ENCODE results near the gene TDRD5.

TDRD5 gene

DNA sequence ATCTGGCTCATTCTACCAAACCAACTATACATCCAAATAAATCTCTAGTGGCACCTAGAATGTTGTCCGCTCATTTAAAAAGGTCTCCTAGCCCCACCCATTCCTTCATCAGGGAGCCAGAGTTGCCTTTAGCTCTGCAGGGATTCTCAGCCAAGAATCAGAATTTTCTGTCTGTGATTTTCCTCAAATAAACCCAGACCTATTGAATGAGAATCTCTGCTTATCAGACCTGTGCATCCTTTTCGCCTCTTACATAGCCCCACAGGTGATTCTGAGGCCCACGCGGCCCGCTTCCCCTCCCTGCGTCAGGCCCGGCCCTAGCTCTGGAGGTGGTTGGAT lies 410 bp upstream of the TDRD5 start:
- Histone ChIP-seq H4K20me1 (ENCODE audit: insufficient read depth, low read length) (no peaks in the 10 kb centered on the region), H3K9me3 (ENCODE audit: insufficient read depth, low read length) (no peaks in the 10 kb centered on the region), H3K36me3 (replicated peaks; ENCODE audit: low read depth, low read length) (no peaks in the 10 kb centered on the region), H2AFZ (ENCODE audit: low read depth, low read length) (no peak overlapping the region), H3K4me2 (ENCODE audit: low read length) (no peak overlapping the region), H3K79me2 (ENCODE audit: low read length) (no peaks in the 10 kb centered on the region), H3K27ac (ENCODE audit: low read length) (no peak overlapping the region), H3K27me3 (ENCODE audit: low read depth, low read length) (peaks cover 15% of the 10 kb centered on the region), H3K9ac (ENCODE audit: low read length) (no peak overlapping the region), H3K4me1 (ENCODE audit: low read length) (peaks cover 8% of the 10 kb centered on the region), H3K4me3 (ENCODE audit: low read length) (no peak overlapping the region)
- TF ChIP-seq, protein P1, sequence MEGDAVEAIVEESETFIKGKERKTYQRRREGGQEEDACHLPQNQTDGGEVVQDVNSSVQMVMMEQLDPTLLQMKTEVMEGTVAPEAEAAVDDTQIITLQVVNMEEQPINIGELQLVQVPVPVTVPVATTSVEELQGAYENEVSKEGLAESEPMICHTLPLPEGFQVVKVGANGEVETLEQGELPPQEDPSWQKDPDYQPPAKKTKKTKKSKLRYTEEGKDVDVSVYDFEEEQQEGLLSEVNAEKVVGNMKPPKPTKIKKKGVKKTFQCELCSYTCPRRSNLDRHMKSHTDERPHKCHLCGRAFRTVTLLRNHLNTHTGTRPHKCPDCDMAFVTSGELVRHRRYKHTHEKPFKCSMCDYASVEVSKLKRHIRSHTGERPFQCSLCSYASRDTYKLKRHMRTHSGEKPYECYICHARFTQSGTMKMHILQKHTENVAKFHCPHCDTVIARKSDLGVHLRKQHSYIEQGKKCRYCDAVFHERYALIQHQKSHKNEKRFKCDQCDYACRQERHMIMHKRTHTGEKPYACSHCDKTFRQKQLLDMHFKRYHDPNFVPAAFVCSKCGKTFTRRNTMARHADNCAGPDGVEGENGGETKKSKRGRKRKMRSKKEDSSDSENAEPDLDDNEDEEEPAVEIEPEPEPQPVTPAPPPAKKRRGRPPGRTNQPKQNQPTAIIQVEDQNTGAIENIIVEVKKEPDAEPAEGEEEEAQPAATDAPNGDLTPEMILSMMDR (IDR thresholded peaks at IDR 0.05; ENCODE audit: low read depth, low read length): no peak
- TF ChIP-seq EZH2phosphoT487 (IDR thresholded peaks at IDR 0.05; ENCODE audit: low read depth): no peak

DNA sequence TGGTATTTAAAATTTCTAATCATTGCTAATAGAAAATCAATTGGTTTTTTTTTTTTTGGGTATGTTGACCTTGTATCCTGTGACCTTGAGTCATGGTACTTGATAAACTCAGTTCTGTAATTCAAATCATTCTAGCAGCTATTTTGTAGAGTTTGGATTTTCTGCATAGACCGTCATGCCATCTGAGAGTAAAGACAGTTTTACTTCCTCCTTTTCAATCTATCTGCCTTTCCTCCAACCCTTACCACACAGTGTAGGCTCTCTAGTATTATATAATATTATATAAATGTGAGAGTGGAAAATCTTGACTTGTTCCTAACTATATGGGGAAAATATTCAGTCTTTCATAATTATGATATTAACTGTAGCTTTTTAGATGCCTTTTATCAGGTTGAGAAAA lies 7.0 kb downstream of the TDRD5 start:
- H3K9ac ChIP-seq (ENCODE audit: low read length): no peak overlapping the region
- H3K36me3 ChIP-seq (replicated peaks; ENCODE audit: low read depth, low read length): no peaks in the 10 kb centered on the region
- H3K4me1 ChIP-seq (ENCODE audit: low read length): peaks cover 20% of the 10 kb centered on the region
- no peaks in the 10 kb centered on the region for H3K9me3 ChIP-seq (ENCODE audit: insufficient read depth, low read length)
- H3K79me2 ChIP-seq (ENCODE audit: low read length): no peaks in the 10 kb centered on the region
- peaks cover 21% of the 10 kb centered on the region for H3K27me3 ChIP-seq (ENCODE audit: low read depth, low read length)
- no peak overlapping the region for H2AFZ ChIP-seq (ENCODE audit: low read depth, low read length)
- no peak overlapping the region for H3K27ac ChIP-seq (ENCODE audit: low read length)
- no peak for TF ChIP-seq EZH2phosphoT487 (IDR thresholded peaks at IDR 0.05; ENCODE audit: low read depth)
- TF ChIP-seq, protein P1 (IDR thresholded peaks at IDR 0.05; ENCODE audit: low read depth, low read length): no peak
- H3K4me3 ChIP-seq (ENCODE audit: low read length): no peak overlapping the region
- H3K4me2 ChIP-seq (ENCODE audit: low read length): no peak overlapping the region
- no peaks in the 10 kb centered on the region for H4K20me1 ChIP-seq (ENCODE audit: insufficient read depth, low read length)

DNA sequence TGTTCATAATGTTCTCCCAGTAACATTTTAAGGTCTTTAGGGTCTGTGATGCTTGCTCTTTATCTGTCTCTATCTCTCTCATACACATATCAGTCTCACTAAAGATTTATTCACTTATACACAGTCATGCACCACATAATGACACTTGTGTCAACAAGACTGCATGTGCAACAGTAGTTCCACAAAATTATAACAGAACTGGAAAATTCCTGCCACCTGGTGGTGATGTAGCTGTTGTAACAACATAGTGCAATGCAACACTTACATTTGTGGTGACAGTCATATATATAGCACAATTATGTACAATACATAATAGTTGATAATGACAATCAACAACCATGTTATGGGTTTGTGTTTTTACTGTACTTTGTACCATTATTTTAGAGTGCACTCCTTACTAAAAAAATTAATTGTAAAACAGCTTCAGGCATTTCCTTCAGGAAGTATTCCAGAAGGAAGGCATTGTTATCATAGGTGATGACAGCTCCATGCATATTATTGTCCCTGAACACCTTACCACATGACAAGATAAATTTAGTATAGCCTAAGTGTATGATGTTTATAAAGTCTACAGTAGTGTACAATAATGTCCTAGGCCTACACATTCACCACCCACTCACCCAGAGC lies 8.1 kb downstream of the TDRD5 start:
- Histone ChIP-seq H3K4me2 (ENCODE audit: low read length) (no peak overlapping the region), H3K4me1 (ENCODE audit: low read length) (peaks cover 20% of the 10 kb centered on the region), H3K36me3 (replicated peaks; ENCODE audit: low read depth, low read length) (no peaks in the 10 kb centered on the region), H2AFZ (ENCODE audit: low read depth, low read length) (no peak overlapping the region), H3K9ac (ENCODE audit: low read length) (no peak overlapping the region), H3K9me3 (ENCODE audit: insufficient read depth, low read length) (no peaks in the 10 kb centered on the region), H3K27ac (ENCODE audit: low read length) (no peak overlapping the region), H4K20me1 (ENCODE audit: insufficient read depth, low read length) (no peaks in the 10 kb centered on the region), H3K79me2 (ENCODE audit: low read length) (no peaks in the 10 kb centered on the region), H3K27me3 (ENCODE audit: low read depth, low read length) (peaks cover 17% of the 10 kb centered on the region), H3K4me3 (ENCODE audit: low read length) (no peak overlapping the region)
- TF ChIP-seq EZH2phosphoT487 (IDR thresholded peaks at IDR 0.05; ENCODE audit: low read depth): no peak
- TF ChIP-seq, protein P1 (IDR thresholded peaks at IDR 0.05; ENCODE audit: low read depth, low read length): peak; percentile 71

DNA sequence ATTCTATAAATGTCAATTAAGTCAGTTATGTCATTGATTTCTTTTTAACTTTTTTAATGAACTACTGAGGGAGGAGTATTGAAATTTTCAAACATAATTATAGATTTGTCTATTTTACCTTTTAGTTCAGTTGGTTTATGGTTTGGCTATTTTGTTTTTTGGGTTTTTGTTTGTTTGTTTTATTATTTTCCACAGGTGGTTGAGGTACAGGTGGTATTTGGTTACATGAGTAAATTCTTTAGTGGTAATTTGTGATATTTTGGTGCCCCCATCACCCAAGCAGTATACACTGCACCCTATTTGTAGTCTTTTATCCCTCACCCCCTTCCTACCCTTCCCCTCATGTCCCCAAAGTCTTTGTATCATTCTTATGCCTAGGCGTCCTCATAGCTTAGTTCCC lies 9.5 kb downstream of the TDRD5 start:
- H3K27ac ChIP-seq (ENCODE audit: low read length): no peak overlapping the region
- H3K79me2 ChIP-seq (ENCODE audit: low read length): no peaks in the 10 kb centered on the region
- no peak overlapping the region for H3K9ac ChIP-seq (ENCODE audit: low read length)
- H3K36me3 ChIP-seq (replicated peaks; ENCODE audit: low read depth, low read length): no peaks in the 10 kb centered on the region
- no peak overlapping the region for H3K4me3 ChIP-seq (ENCODE audit: low read length)
- no peak overlapping the region for H2AFZ ChIP-seq (ENCODE audit: low read depth, low read length)
- peaks cover 13% of the 10 kb centered on the region for H3K4me1 ChIP-seq (ENCODE audit: low read length)
- H4K20me1 ChIP-seq (ENCODE audit: insufficient read depth, low read length): no peaks in the 10 kb centered on the region
- H3K4me2 ChIP-seq (ENCODE audit: low read length): no peak overlapping the region
- TF ChIP-seq, protein P1 (IDR thresholded peaks at IDR 0.05; ENCODE audit: low read depth, low read length): no peak
- no peak for TF ChIP-seq EZH2phosphoT487 (IDR thresholded peaks at IDR 0.05; ENCODE audit: low read depth)
- peaks cover 7% of the 10 kb centered on the region; the same call in 1 of the 2 replicates for H3K27me3 ChIP-seq (ENCODE audit: low read depth, low read length)
- H3K9me3 ChIP-seq (ENCODE audit: insufficient read depth, low read length): no peaks in the 10 kb centered on the region

Data from OCI-LY3 (cell line).